NCI-H526 treated with DMSO at 0.1 percent for 48 hours (cell line): ENCODE data around the gene IQCF6.
"Not testable (repeated sequence)": the region's sequence is repeated elsewhere in the genome, so short reads cannot be mapped to it uniquely, and the experiment has no call there.

Experiments
- DNase-seq: peaks from one replicate; lab custom pipeline; 2025; lab: John Stamatoyannopoulos, UW

IQCF6 gene

DNA sequence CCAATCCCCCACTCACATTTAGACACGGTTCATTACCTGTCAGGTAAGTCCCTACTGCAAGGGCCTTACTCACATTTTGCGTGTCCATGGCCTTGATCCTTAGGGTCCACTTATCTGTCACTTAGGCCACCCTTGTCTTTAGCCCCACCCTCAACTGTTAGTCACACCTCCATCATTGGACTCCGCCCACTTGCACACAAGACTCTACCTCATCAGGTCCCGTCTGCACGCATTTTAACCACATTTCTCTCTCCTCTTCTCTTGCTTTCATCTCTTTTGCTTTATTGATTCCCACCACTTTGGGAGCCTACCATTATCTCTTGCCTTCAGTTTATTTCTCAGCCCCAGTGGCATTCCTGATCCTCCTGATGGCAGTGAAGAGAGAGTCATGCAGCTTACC is at the start of gene IQCF6:
Gene IQCF6 (minus strand): TSS at position 101 of the 400 bp plus-strand sequence. CDS start 13 bp downstream, at position 88.
- DNase-seq: no peak

DNA sequence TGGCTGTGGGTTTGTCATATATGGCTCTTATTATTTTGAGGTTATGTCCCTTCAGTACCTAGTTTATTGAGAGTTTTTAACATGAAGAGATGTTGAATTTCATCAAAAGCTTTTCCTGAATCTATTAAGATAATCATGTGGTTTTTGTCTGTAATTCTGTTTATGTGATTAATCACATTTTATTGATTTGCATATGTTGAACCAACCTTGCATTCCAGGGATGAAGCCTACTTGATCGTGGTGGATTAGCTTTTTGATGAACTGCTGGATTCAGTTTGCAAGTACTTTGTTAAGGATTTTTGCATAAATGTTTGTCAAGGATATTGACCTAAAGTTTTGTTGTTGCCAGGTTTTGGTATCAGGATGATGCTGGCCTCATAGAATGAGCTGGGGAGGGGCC is 49.3 kb upstream of the IQCF6 start:
- DNase-seq: no peak

DNA sequence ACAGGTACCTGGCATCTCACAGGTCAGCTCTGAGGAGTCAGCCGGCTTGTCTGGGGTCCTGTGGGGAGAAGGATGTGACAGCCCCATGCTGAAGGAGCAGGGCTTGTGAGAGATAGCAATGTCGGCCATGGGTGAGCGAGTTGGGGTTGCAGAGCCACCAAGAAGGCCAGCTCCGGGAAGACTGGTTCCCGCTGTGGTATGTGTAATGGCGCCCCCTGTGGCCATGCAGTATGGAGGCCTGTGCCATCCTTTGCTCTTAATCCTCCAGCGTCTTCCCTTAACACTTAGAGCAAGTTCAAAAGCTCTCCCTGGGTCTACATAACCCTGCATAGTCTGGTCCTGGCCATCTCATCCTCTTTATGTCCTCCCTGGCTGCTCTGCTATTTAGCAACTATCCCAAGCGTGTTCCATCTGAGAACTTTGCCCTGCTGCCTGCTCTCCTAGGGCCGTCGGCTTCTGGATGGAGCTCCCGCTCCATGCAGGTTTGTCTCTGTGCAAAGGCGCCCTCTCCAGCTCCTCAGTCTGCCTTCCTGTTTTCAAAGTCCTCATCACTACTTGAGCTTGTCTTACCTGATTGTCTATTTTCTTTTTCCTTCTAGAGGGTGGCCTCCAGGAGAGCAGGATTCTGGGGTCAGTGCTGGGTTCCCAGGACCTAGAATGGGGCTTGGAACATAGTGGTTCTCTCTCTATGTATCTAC is 40.8 kb upstream of the IQCF6 start:
- no peak for DNase-seq

DNA sequence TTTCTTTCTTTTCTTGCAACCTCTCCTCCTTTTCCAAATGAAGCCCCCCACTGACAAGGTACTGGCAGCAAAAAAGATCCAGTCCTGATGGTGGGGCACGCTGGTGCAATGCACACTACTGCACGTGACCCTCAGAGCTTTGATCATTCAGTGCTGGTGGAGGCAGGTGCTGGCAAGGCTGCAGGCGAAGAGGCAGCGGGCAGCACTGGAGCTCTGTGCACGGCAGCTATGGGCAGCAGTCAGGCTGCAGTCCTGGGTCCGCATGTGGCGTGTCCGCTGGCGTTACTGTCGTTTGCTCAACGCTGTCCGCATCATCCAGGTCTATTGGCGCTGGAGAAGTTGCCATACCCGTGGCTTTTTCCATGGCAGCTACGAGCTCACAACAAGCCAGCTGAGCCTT is 40.1 kb upstream of the IQCF6 start:
- no peak for DNase-seq

DNA sequence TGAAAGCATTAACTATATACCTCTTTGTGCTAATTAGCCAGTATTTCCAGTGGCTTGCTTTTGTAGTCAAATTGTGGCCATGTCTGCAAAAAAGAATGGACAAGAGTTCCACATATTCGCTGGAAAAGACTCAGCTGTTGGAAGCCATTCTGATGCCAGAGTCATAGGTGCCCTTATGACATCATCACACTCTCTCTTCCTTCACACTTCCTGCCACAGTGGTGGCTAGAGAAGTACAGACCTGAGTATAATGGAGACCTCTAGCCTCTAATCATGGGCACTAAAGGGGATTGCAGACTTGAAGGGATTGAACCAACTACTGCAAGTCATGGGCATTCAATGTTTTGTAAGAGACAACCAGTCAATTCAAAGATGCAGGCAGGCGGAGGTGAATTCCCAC is 38.3 kb upstream of the IQCF6 start:
- no peak for DNase-seq

DNA sequence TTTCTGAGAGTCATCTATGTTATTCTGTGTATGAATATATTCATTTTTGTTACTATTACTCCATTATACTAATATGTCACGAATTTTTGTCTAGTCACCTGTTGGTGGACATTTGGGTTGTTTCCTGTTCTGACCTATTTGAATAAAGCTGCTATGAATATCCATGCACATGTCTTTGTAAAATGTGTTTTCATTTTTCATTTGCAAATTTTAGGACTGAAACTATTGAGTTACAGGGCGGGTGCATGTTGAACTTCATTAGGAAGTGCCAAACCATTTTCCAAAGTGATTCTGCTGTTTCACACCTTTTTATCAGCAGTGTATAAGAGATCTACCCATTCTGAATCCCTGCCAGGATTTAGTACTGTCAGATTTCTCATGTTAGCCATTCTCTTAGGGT is 37.7 kb upstream of the IQCF6 start:
- DNase-seq: no peak

DNA sequence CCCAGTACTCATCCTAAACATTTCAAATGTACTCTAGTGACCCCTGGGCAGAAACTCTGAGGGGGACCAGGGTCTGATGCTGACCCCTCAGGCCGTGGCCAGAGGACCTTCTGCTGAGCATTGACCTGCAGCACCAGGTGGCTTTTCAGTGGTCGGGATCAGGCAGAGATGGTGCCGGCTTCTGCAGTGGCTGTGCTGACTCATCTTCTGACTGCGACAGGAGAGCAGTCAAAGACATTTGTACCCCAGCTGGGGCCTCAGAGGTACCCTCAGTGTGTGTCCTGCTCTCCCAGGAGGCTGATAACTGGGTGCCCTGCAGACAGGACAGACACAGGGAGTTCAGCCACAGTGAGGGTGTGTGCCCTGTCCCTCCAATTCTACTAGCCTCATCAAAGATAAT is 36.6 kb upstream of the IQCF6 start:
- DNase-seq: no peak

DNA sequence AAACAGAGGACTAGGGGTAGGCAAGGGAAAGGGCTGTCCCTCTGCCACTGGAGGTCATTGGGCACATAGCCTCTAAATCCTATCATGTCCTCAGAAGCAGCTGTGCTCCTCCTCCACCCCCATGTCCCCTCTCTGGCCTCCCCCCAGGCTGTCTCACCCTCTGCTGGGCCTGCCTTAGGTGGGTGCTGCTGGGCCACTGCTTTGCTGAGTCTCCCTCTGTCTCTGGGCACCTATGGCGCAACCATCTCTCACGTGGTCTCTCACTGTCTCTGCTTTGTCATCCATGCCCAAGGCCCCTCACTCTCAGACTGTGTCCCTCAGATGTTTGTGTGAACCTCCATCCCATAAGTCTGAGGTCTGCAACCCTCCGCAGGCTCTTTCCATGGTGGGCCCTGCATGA is 35.0 kb upstream of the IQCF6 start:
- DNase-seq: no peak

DNA sequence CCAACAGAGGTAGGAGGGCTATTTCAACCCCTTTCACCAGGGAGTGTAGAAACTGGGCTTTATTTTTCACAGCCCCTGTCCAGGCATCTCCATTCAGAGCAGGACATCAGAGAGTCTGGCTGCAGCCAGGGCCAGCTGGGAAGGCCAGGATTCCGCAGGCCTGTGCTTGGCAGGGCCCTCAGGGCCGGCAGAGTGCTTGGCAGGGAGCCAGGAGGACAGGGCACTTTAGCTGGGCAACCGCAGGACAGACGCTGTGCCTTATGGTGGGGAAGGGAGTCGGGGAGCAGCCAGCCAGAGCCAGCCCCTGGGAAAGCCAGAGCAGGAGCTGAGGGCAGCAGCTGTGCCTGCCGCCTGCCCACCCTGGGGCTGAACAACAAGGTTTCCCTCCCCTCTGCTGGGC is 34.5 kb upstream of the IQCF6 start:
- DNase-seq: no peak

DNA sequence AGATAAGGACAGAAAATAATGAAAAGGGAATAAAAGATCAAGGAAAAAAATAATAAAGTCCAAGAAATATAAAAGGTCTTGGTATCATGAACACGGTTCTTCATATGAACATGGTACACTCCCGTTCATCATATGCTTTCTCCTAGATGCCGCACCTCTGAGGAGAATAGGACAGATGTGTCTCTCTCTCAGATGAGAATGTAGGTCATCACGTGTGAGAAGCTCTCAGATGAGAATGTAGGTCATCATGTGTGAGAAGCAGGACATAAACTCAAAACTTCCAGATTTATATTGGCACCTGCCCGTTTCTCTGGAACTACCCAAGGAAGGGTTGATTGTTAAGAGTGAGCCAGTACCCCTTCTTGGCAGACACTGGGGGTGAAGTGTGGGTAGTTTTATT is 29.9 kb upstream of the IQCF6 start:
- DNase-seq: no peak

DNA sequence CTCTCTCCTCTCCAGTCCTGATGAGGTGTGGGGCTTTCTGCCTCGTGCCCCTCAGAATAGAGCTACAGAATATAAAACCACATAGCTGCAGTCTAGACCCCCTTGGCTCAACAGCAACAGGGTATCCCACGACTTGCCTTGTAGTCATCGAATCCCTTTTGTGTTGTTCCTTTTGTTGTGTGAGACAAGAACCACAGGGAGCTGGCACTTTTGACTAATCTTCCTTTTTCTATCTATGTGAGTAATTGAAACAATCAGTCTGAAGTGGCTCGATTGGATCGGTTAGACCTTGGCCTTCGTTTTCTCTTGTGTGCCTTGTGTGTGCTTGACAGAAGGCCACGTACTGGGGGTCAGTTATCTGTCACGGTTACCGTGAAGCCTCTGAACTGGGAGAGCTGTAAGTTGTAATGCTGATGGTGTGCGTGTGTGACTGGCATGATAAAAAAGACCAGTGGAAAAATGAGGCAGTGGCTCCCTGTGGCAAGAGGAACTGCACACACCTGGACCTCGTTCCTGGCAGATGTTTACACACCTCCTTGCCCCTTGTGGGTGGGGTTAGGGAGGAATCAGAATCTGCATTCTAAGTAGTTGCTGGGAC is 23.2 kb upstream of the IQCF6 start:
- no peak for DNase-seq

DNA sequence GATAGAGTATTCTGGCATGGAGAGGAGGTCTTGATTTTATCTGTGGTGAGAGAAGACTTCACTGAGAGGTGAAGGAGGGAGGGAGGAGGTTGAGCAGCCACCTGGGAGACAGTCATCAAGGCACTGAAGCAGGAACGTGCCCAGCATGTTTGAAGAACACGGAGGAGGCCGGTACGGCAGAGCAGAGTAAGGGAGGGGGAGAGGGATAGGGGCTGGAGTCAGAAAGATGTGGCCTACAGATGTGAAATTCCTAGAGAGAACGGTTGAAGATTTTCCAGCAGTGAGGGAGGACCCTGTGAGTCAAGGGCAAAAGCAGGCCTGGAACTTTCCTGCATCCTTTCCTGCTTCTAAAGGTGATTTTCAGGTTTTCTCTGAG is 21.7 kb upstream of the IQCF6 start:
- no peak for DNase-seq

DNA sequence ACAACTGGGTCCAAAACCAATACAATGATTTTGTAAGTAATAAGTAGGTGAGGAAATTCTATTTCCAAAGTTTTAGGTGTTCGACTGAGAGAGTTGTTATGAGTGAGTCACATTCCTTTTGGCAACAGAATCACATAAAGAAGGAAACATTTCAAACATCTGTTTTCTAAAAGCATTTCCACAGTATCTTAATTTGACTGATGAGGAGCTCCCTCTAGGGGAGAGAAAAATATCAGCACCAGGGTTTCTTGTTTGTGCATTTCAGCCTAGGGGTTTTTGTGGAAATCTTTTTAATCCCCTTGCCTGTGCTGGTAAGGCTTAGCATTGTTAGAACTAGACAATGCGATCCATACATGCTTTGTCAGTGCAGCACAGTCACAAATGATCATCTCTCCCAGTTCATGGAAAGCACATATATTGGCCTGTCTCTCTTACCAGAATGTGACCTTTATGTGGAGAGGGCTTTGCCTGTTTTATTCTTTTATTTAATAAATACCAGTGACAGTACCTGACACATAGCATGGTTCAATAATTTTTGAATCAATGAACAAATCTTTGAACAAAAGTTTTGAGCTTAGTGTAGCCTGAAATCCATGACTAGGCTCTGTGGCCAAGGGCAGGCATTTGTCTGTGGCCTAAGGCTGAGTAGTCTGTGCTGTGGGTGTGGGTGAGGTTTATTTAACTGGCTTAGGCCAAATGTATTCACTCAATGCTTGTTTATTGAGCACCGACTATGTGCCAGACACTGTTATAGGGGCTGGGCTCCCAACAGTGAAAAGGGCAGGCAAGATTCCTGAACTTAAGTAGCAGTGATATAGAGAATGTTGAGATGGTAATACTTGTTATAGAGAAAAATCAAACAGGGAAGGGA is 21.1 kb upstream of the IQCF6 start:
- DNase-seq: peak; percentile 9

DNA sequence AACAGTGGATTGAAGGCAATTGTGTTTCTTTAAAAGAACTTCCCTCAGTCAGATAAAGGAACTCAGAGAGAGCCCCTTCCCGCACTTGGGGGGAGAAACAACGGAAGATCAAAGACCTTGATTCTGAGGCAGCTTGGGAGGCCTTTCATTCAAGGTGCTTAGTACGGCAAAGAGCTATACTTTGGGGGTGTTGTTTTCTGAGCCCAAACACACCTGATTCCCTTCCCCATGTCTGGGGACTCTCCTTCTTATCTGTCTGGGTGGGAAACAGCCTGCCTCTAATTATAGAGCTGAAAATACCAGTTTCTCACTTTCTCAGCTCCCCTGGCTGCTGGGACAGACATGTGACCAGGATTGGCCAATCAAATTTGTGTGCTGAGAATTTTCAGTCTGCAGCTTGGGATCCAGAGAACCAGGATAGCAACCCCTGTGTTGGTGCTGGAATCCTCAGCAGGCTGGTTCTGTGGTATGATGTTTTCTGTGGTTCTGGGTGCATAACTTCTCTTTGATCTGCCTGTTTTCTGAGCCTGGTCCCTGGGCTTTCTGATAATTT is 19.4 kb upstream of the IQCF6 start:
- no peak for DNase-seq

DNA sequence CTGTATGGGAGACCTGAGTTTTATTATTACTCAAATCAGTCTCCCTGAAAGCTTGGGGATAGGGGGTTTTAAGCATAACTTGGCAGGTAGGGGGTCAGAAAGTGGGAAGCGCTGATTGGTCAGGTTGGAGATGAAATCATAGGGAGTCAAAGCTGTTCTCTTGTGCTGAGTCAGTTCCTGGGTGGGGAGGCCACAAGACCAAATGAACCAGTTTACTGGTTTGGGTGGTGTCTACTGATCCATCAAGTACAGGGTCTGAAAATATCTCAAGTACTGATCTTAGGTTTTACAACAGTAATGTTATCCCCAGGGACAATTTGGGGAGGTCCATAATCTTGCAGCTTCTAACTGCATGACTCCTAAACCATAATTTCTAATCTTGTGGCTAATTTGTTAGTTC is 17.8 kb upstream of the IQCF6 start:
- DNase-seq: no peak

DNA sequence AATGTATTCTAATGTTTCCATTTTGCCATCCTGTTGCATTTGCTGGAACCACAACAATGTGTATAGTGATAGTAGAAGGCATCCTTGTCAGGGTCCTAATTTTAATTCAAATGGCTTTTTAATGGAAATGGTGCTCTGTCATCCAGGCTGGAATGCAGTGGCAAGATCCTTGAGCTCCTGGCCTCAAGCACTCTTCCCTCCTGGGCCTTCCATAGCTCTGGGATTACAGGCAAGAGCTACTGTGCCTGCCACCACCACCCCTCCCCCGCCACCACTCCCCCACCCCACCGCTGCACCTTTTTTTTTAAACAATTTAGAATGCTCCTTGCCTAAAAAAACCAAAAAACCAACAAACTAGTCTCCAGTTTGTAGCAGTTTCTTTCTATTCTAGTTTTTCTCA is 15.2 kb upstream of the IQCF6 start:
- DNase-seq: no peak

DNA sequence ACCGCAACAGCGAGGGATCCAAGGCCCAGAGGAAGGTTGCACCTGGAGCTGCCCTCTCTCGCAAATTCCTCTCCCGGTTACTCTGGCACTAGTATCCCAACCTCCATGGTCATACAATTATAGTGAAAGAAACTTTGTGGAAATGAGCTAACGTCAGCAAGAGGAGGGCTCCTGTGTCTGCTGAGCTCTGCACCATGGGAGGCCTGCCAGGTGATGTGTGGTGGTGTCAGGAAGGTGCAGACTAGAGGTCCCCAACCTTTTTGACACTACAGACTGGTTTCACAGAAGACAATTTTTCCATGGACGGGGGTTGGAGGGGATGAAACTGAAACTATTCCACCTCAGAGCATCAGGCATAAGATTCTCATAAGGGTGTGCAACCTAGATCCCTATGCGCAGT is 13.2 kb upstream of the IQCF6 start:
- no peak for DNase-seq

DNA sequence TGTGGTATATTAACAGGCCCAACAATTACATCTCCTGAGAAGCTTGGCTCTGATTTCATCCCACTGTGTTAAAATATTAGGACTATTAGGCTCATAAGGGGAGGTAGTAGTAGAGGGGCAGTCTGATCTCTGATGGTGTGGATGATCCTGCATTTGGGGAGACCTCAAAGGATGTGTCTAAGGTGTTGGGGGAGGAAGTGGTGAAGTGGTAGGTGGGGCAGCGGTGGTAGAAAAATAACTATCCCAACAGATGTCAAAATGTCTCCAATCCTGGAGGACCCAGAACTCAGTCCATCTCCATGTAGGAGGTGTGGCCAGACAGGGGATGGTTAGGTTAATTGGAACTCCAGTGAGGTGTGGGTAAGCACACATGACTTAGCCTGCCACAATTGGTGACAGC is 10.4 kb upstream of the IQCF6 start:
- DNase-seq: no peak

DNA sequence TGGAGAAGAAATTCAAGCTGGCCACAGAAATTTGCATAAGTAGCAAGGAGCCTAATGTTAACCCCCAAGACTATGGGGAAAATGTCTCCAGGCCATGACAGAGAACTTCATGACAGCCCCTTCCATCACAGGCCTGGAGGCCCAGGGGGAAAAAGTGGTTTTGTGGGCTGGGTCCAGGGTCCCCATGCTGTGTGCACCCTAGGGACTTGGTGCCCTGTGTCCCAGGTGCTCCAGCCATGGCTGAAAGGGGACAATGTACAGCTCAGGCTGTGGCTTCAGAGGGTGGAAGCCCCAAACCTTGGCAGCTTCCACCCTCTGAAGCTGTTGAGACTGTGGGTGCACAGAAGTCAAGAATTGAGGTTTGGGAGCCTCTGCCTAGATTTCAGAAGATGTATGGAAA is 8.5 kb upstream of the IQCF6 start:
- DNase-seq: not testable (repeated sequence)

DNA sequence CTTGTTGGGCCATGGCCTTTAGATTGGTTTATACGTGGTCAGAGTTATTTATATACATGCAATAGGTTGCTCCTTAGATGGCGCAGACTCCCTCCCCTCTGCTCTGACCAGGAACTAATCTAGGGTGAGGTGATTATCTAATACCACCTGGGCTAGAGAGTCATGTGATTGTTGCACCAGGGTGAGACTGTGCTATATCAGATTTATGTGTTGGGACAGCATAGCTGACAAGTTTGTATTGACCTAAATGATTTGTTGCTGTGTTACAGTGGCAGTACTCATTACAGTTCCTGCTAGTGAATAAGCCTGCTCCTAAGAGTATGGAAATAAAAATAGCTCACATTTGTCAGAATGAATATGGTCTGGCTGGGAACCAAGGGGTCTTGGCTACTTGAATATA is 7.2 kb upstream of the IQCF6 start:
- no peak for DNase-seq

DNA sequence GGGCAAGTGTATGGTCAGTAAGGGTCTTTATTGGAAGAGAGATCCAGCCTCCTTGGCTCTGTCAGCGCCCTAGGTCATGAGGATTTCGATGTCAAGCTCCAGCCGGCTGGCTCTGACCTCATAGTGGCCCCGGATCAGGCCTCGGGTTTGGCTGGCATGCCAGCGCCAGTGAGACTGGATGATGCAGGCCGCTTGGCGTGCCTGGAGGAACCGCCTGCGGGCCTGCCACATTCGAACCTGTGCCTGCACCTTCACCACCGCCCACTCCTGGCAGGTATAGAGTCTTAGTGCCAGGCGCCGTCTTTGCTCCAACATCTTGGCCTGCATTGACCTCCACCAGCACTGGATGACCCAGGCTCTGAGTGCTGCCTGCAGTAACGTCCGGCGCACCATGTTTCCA is 483 bp downstream of the IQCF6 start:
- DNase-seq: no peak

DNA sequence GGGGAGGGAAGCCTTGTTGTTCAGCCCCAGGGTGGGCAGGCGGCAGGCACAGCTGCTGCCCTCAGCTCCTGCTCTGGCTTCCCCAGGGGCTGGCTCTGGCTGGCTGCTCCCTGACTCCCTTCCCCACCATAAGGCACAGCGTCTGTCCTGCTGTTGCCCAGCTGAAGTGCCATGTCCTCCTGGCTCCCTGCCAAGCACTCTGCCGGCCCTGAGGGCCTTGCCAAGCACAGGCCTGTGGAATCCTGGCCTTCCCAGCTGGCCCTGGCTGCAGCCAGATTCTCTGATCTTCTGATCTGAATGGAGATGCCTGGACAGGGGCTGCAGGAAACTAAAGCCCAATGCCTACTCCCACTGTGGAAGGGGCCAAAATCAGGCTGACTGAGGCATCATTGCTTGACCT is 1.1 kb downstream of the IQCF6 start:
- no peak for DNase-seq

DNA sequence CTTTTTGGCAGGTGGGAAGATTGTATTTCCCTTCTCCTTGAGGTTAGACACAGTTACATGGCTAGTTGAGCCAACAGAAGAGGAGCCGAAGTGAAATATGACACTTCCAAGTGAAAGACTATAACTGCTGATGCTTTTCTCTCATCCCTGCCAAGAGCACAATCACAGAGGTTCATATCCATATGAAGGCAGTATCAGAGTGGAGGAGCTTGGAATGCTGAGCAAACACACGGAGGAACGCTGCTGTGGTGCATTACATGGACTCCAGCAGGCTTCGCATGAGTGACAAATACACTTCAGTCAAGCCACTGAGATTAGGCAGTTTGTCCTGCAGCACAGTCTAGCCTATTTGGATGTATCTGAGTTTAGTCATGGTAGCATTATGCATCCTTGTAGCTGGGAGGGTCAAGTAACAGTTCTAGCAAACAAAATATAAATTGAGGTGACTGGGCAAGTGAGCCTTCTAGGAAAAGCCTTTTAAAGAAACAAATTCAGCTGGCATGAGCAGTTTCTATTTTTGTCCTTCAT is 5.4 kb downstream of the IQCF6 start:
- DNase-seq: no peak
